GM18498 (cell line): Measurements from ENCODE around the gene SLC10A1.

Experiments
- ATAC-seq: cut with Tn5 transposase; IDR thresholded peaks from one replicate; pipeline ENCODE4 v1.9.1; 2021; ENCODE audit warnings: mild to moderate bottlenecking, moderate library complexity; ENCODE audit not compliant: unreplicated experiment

Gene SLC10A1

GRCh38 chr14:69726761-69727511, 70.1 kb downstream of the SLC10A1 start:
- peak; percentile 95 for ATAC-seq
